Activated effector memory CD4-positive, alpha-beta T cell treated with Interleukin-2 at 50 U/mL for 16 hours (primary cell): ENCODE data around the gene GLG1.
"Not testable (repeated sequence)": the region's sequence is repeated elsewhere in the genome, so short reads cannot be mapped to it uniquely, and the experiment has no call there.

Experiments
- DNase-seq: peaks from one replicate; pipeline ENCODE4 v3.0.0-alpha.2; 2020

GLG1 gene

DNA sequence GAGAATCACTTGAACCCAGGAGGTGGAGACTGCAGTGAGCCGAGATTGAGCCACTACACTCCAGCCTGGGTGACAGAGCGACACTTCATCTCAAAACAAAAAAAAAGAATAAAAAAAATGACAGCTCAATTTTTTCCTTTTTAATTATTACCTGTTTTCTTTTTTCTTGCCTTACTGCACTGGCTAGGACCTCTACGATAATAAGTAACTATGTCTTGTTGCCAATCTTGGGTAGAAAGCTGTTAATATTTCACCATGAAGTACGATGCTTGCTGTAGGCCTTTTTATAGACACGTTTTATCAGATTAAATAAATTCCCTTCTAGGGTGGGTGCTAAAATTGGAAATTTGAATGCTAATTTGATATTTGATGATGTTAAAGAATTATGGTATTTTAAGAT is 82.8 kb downstream of the GLG1 start:
- DNase-seq, result no peak

DNA sequence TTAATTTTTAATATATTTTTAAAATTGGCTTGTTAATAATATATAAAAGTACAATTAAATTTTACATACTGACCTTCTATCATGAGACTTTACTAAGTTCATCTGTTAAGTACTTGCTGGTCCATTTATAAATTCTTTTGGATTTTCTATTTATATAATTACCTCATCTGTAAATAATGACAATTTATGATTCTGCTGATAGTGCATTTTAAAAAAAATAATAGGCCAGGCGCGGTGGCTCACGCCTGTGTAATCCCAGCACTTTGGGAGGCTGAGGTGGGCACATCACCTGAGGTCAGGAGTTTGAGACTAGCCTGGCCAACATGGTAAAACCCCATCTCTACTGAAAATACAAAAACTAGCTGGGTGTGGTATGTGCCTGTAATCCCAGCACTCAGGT is 83.2 kb downstream of the GLG1 start:
- DNase-seq, result not testable (repeated sequence)

DNA sequence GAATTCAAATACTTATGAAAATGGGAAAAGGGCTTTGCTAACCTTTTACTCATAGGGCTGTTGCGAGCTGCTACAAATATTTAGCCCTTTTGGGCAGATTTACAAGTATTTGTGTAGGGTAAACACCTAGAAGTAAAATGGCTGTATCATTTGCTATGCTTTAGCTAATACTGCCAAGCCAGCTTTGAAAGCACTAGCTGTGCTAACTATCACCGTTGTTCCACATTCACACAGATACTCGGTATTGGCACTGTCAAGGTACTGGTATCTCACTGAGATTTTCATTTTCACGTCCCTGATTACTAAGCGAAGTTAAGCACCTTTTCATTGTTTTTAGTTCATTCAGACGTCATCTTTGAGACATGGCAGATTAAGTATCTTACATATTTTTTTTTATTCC is 84.8 kb downstream of the GLG1 start:
- DNase-seq, result no peak

DNA sequence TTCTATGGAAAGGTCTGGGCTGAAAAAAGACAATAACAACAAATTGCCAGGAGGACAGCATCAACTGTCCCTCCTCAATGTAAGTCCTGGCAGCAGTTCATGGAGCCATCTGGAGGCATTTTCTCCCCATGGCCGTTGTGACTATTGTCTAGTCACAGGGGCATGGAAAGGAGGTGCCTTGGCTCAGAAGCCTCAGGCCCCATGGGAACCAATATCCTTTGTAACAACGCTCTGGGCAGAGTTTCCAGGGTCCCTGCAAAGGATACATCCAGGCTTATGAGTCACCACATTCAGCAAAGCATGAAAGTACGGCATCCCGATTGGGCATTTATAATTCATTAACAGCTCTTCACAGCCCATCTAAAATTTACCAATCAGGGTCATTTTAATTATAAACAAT is 85.2 kb downstream of the GLG1 start:
- DNase-seq, result no peak

DNA sequence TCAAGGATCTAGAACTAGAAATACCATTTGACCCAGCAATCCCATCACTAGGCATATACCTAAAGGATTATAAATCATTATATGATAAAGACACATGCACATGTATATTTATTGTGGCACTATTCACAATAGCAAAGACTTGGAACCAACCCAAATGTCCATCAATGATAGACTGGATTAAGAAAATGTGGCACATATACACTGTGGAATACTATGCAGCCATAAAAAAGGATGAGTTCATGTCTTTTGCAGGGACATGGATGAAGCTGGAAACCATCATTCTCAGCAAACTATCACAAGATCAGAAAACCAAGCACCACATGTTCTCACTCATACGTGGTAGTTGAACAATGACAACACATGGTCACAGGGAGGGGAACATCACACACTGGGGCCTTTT is 88.0 kb downstream of the GLG1 start:
- not testable (repeated sequence) for DNase-seq

DNA sequence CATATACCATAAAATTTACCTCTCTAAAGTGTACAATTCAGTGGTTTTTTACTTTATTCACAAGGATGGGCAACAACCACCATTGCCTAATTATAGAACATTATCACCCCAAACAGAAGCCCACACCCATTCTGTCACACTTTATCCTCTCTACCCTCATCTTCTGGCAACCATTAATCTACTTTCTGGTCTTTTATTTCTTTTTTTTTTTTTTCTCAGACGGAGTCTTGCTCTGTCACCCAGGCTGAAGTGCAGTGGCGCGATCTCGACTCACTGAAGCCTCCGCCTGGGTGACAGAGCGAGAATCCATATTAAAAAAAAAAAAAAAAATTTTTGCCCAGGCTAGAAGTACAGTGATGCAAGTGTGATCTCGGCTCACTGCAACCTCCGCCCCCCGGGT is 95.0 kb downstream of the GLG1 start:
- no peak for DNase-seq

DNA sequence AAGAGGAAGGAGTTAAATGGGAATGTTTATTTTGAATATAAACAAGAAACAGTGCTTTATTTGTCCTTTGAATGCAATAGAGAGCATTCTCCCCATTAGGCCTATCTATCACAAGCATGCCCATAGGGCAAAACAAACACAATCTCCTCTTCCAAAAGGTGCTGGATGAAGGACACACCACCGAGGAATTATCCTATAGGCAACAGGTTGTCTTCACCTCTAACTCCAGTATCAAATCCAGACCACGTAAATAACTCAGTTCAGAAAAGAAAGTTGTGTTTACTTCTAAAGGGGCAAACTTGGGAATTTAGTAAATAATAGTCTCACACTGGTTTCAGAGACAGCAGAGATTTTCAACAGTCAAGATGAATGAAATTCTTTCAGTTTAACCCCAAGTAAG is 101.9 kb downstream of the GLG1 start:
- DNase-seq, result no peak

DNA sequence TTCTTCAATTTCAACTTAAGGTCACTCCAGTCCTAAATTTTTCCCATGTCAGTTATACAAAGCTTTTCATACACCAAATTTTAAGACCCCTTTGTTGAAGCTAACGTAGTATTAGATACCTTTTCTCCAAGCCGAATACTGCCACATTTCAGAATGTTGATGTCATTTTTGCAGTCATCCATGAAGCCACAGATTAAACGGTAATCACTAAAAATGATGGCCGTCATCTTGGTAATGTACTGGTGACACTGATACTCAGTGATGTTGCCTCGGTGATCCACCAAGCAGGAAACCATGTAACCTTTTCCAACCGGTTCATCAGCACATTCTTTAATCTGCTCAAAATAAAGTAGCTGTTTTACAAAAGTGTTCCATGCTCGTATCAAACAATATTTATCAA is 103.5 kb downstream of the GLG1 start:
- DNase-seq, result no peak

DNA sequence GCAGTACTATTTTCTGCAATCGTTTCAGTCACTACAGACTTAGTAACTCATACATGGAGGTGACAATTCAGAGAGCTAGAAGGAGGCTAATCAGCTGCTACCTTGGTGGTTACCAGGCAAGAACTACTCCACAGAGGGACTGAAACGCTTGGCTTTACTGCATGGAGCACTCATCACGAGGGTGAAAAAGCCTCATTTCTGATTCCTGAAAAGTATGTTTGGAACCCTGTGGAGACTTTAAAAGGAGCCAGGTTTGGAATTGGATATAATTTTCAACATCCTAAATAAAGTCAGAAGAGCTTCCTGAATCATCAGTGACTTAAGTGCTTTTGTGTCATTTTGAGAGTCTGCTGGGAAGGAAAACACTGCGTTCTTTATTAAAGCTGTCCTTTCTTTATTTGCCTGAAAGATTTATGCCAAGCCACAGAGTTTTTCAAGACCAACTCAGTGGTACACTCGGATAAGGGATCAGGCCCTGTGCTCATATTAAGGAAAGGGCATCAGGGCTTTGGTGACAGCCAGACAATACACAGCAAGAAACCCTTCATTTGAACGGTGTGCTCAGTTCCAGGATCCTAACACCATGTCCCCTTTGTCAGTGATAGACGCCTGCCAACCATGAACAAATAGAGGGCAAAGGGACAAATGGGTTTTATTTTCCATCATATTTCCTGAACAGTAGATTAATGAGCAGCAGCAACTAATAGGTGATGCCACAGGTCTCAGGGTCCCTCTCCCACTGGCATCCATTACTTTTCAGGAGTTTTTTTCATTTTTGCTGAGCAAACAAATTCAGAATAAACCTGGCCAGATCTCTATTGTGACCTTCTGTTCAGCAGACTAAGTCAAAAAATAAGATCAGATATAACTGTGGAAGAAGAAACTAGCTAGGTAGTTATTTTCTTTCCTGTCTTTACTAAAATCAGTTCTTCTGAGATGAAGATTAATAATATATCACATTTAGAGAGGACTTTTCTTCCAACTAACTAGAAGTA is 105.1 kb downstream of the GLG1 start:
- DNase-seq, result no peak

DNA sequence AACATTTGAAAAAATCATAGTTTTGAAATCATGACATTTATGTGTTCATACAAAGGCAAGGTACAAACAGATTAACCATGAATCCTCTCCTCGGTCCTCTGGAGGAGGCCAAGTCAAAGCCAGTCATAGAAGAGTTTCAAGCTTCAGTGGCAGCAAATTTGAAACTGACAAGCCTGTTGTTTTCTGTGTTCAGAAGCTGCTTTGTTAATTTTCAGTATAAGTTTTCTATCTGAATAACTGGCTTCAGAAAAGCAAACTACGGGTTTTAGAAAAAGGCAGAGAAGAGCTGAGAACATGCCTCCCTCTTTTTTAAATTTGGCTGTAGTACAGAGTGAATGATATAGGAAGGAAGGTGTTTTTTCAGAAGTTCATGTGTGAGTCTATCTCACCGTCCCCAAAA is 106.0 kb downstream of the GLG1 start:
- no peak for DNase-seq

DNA sequence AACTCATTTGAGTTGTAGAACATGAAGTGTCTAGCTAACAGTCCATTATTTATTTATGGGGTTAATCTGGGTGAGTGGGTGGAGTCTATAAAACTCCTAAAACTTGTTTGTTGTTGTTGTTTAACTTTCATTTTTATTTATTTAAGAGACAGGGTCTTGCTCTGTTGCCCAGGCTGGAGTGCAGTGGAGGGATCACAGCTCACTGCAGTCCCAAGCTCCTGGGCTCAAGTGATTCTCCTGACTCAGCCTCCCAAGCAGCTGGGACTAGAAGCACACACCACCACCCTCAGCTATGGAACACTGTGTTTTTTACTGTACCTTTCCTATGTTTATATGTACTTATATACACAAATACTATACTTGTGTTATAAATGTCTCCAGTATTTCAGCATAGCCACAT is 107.8 kb downstream of the GLG1 start:
- no peak for DNase-seq

DNA sequence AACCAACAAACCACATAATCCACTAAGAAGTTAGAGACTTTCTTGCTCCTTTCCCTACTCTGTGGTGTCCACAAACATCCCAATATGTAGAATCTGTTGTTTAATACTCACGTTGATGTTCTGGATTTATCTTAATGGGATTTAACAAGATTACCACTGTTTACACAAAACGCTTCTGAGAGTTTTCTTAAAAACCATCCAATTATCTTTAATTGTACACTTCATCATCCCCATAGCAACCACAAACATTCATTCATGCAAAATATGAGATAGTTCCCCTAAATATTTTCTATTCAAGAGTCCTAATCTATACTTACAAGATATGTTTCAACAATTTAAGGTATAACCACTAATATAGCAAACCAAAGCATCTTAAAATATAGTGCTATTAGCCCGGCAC is 109.2 kb downstream of the GLG1 start:
- no peak for DNase-seq

DNA sequence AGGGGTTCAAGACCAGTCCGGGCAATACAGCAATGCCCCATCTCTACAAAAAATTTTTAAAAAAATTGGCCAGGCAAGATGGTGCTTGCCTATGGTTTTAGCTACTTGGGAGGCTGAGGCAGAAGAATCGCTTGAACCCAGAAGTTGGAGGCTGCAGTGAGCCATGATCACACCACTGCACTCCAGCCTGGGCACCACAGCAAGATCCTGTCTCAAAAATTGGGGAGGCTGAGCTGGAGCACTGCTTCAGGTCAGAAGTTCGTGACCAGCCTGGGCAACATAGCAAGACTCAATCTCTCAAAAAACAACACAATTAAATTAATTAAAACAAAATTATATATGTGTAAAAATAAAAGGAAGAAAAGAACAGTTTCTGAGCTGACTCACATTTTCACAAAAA is 110.9 kb downstream of the GLG1 start:
- DNase-seq, result no peak

DNA sequence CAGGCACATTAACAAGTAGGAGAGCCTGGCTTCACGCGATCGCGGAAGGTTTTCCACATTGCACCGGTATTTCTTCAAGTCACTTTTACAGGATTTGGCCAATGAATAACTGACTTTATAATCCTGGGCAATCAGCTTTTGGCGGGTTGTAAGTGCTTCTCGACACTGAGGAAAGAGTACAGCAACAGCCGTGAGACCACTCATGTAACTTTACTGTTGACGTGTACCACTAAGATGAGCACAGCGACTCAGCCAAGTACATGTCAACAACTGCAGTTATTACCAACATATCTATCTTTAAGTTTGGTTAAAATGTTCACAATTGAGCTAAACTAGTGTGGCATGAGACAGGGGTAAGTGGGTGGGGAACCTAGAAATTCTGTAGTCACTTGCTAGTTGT is 113.9 kb downstream of the GLG1 start:
- no peak for DNase-seq

DNA sequence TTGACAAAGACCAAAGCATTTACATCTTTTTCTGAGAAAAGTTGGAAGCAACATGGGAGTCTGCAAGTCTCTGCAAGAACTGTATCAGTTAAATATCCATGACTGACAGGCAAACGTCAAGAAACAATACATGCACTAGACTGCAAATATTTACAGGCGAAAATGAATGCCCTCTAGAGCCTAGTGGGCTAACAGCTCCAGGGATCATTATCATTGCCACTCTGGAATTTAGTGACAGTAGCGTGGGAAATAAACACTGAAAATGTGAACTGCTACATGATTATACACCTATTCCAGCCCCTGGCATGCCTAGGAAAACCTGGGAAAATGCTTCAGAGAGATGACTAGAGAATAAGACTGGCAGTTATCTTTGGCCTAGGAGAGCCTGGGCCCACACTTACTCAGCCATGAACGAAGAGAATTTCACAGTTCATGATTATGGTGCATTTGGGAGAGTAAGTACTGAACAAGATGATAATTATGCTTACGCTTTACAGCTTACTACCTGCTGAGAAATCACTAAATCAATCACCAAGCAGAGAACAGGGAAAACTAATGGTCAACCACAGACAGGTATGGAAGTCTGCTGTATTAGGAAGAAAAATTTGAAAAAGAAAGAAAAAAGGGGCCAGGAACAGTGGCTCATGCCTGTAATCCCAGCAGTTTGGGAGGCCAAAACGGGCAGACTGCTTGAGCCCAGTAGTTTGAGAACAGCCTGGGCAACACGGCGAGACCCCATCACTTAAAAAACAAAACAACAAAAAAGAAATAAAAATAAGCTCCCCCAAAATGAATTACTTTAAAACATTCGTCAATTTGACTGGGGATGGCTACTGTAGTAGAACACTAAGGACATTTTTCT is 119.0 kb downstream of the GLG1 start:
- DNase-seq, result no peak

DNA sequence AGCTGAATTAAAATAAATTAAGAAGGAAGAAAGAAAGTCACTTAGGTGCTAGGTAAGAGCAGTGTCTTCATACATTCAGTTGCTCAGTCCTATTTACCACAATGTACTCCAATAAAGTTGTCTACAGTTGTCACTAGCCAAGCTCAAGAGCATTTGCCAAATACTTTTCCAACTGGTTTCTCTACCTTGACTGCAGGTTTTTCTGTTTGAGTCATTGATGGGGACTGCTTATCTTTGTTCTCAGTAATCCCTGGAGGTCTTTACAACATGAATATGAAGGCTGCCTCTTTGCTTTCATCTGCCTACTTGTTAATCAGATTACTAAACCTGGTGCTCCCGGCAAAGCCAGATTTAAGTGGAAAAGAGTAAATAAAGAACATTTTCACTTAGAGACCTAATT is 121.0 kb downstream of the GLG1 start:
- DNase-seq, result no peak

DNA sequence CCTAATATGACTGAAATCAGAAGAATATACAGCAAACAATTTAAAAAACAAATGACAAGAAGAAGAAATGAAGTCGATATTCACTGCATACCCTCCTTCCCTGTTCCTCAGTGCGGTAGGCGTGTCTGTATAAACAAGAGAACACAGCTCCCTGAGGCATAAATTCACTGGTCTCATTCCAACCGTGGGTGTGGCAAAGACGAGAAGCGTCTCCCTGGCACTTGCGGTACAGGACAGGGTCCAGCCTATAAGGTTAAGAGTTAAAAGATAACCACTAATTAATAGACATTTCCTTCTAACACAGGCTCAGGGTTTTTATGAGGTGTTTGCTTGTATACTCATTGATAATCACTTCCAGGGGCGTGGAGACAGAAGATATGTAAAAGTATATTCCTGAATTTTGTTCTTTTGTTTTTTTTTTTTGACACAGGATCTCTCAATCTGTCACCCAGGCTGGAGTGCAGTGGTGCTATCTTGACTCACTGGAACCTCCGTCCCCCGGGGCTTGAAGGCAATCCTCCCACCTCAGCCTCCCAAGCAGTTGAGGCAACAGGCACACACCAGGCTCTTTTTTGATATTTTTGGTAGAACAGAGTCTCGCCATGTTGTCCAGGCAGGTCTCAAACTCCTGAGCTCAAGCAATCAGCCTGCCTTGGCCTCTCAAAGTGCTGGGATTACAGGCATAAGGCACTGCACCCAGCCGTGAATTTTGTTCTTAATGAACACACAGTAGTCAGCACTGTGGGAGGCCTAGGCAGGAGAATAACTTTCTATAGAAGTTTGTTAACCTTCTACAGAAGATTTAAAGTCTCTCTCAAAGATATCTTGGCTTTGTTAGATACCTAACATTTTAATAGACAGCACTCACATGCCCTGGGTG is 126.5 kb downstream of the GLG1 start:
- DNase-seq, result no peak

DNA sequence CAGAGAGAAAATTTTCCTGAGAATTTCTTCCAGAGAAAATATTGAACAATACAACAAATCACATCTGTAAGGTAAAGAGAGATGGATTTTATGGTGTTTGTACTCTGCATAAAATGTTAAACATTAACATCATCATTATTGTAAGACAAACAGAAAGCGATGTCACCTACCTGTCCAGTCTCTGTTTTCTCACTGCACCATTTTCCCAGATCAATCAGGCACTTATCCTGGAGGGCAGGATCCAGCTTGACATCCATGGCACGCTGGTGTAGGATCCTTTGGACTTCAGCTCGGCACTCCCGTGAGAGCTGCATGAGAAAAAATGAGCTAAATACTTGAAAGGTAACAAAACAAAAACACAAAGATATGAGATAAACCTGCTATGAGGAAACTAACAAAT is 129.7 kb downstream of the GLG1 start:
- no peak for DNase-seq

DNA sequence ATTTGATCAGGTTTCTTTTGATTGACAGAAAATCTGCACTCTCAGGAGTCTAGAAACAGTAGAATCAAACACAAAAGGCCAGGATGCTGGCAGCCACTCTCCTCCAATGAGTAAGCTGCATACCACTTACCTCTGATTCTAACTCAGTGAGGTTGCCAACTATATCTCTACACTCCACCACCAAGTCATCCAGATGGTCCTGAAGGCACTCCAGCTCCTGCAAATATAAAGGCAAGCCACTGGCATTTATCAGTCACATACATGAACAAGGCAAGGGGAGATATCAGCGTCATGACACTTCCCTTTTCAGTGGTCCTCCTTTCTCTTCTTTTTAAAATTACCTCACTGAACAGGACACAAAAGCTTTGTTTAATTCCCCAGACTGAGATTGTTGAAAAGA is 132.5 kb downstream of the GLG1 start:
- no peak for DNase-seq

DNA sequence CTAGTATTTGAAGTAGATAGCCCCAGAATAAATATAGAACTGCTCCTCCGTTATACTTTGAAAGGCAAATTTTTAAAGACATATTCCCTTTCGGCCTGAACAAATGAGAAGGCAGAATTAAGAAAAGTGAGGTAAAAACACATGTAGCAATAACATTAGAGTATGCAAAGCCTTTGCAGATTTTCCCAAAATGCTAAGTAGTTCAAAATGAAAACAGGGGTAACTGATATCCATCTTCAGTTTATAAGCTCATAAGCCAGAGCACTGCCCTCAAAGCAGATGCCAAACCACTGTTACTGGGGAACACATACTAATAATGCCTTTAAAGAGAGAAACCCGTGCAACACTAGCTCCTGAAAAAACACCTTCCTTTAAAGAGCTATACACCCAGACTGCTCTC is 134.4 kb downstream of the GLG1 start:
- DNase-seq, result no peak

DNA sequence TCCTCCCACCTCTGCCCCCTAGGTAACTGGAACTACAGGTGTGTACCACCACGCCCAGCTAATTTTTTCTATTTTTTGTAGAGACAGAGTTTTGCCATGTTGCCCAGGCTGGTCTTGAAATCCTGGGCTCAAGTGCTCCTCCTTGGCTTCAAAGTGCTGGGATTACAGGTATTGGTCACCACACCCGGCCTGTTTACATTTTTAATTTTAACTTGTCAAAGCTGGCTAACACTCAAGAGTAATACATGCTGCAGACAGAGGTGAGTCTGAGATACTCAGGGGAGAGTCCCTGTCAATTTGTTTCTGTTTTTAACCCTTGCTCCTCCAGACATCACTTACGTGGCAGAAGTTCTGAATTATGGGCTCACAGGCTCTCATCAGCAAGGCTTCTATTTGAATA is 134.9 kb downstream of the GLG1 start:
- no peak for DNase-seq

DNA sequence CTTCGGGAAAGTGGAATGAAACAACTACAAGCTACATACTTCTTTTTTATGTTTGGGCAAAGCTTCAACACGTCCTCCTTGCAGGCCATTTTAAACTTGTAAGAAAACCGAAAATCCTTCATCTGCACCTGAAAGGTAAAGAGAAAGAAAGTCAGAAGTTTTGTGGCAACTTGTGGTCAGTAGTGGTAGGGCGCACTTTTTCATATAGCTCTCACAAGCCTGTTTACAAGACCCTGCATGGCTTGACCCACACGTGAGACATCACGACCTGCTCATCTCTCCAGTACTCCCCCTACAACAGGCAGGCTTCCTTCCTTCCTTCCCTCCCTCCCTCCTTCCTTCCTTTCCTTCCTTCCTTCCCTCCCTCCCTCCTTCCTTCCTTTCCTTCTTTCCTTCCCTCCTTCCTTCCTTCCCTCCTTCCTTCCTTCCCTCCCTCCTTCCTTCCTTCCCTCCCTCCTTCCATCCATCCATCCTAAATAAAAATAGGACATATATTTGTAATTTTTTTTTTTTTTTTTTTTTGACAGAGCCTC is 136.9 kb downstream of the GLG1 start:
- no peak for DNase-seq
